Endothelial cell of umbilical vein (primary cell): Measurements from ENCODE around the gene RAB2B. TPM values are rescaled to one million over a fixed set of nuclear protein-coding genes. Genes with fewer than 3 reads are reported as not detected.

Experiments
- BruUV-seq: library from RNA; stranded (reverse); fragments of 400-500 nt; replicated peaks from 2 replicates; lab custom pipeline; 2021; lab: Mats Ljungman, UMichigan
- CTCF ChIA-PET: fragments of 300-600, 350-600 bp; sonication (Branson Sonifier 250); formaldehyde crosslinking; loops from one replicate; lab custom pipeline; 2021; ENCODE audit warnings: antibody characterized with exemption, inconsistent platforms; lab: Charles Lee
- POLR2A ChIA-PET: fragments of 300-600, 350-600 bp; sonication (Branson Sonifier 250); formaldehyde crosslinking; loops from one replicate; lab custom pipeline; 2021; ENCODE audit warnings: antibody characterized with exemption, inconsistent platforms; lab: Charles Lee
- DNase-seq: peaks from one replicate; pipeline ENCODE4 v3.0.0-alpha.2; 2011; ENCODE audit warnings: low read depth, low spot score
- FAIRE-seq: peaks from 2 replicates; lab custom pipeline; 2011; peaks lifted over from hg19 to GRCh38; lab: Jason Lieb, UNC
- H2AFZ ChIP-seq: 2 replicates; pipeline ENCODE4 v1.6.0; 2012; ENCODE audit warnings: low read depth, low read length, control low read depth, inconsistent platforms
- H3K27ac ChIP-seq: 2 replicates; pipeline ENCODE4 v1.5.1; 2011; ENCODE audit warnings: low read depth, mild to moderate bottlenecking, control low read depth, low read length, moderate library complexity; ENCODE audit not compliant: insufficient read depth
- H3K27me3 ChIP-seq, 2 experiments: 2 replicates each; pipeline versions ENCODE4 v1.6.0 to v1.6.1; 2011; ENCODE audit warnings: low read length in 2 of 2, mixed read lengths in 1 of 2; ENCODE audit not compliant: control insufficient read depth in 2 of 2, insufficient read depth in 2 of 2
- H3K36me3 ChIP-seq, 2 experiments: 2 replicates in 1 of 2; 3 replicates in 1 of 2; pipeline ENCODE4 v1.5.1; 2011; ENCODE audit warnings: low read length in 2 of 2, mild to moderate bottlenecking in 1 of 2, moderate library complexity in 1 of 2; ENCODE audit not compliant: control insufficient read depth in 2 of 2, insufficient read depth in 2 of 2; ENCODE audit errors: extremely low read depth in 1 of 2
- H3K4me1 ChIP-seq: 3 replicates; pipeline ENCODE4 v1.5.1; 2011; ENCODE audit warnings: mild to moderate bottlenecking, low read length; ENCODE audit not compliant: control insufficient read depth, insufficient read depth; ENCODE audit errors: extremely low read depth
- H3K4me2 ChIP-seq: 2 replicates; pipeline ENCODE4 v1.6.1; 2011; ENCODE audit warnings: low read length, control low read depth, mixed read lengths; ENCODE audit not compliant: insufficient read depth
- H3K4me3 ChIP-seq, 3 experiments: fragments of 200-600 bp in 1 of 3; sonication (generic), shearing (Covaris generic) in 1 of 3; replicated peaks in 1 of 3; 2 replicates each; pipeline ENCODE4 v1.5.1; 2011 to 2016; ENCODE audit warnings: control low read depth in 3 of 3, low read length in 3 of 3, mild to moderate bottlenecking in 2 of 3, inconsistent platforms in 1 of 3, low read depth in 1 of 3, moderate library complexity in 1 of 3; ENCODE audit not compliant: insufficient read depth in 1 of 3
- H3K79me2 ChIP-seq: 2 replicates; pipeline ENCODE4 v1.6.0; 2012; ENCODE audit warnings: low read length, inconsistent platforms; ENCODE audit not compliant: control insufficient read depth, insufficient read depth
- H3K9ac ChIP-seq: replicated peaks from 2 replicates; pipeline ENCODE3; 2011; ENCODE audit warnings: low read length, control low read depth; ENCODE audit not compliant: insufficient read depth; ENCODE audit errors: extremely low read depth
- H3K9me1 ChIP-seq: replicated peaks from 3 replicates; pipeline ENCODE4 v1.6.0; 2011; ENCODE audit warnings: mild to moderate bottlenecking, low read length; ENCODE audit not compliant: control insufficient read depth, insufficient read depth; ENCODE audit errors: extremely low read depth
- H3K9me3 ChIP-seq: replicated peaks from 2 replicates; pipeline ENCODE4 v1.5.1; 2012; ENCODE audit warnings: low read length, inconsistent platforms; ENCODE audit not compliant: control insufficient read depth, insufficient read depth
- H4K20me1 ChIP-seq: replicated peaks from 2 replicates; pipeline ENCODE3; 2011; ENCODE audit warnings: mild to moderate bottlenecking, low read length; ENCODE audit not compliant: control insufficient read depth, insufficient read depth; ENCODE audit errors: extremely low read depth
- CTCF ChIP-seq, 2 donors: IDR thresholded peaks; 1 replicate in 1 of 2; 2 replicates in 1 of 2; pipeline ENCODE4 v1.5.1; 2011; ENCODE audit warnings: low read length in 2 of 2, mild to moderate bottlenecking in 2 of 2, moderate library complexity in 2 of 2, control low read depth in 1 of 2, inconsistent platforms in 1 of 2, low read depth in 1 of 2; ENCODE audit not compliant: insufficient read depth in 1 of 2; ENCODE audit errors: extremely low read depth in 1 of 2
- EZH2 ChIP-seq: IDR thresholded peaks from 2 replicates; pipeline ENCODE4 v1.6.1; 2012; ENCODE audit warnings: borderline replicate concordance, low read depth, mild to moderate bottlenecking, moderate library complexity, low read length, inconsistent platforms; ENCODE audit not compliant: severe bottlenecking
- FOS ChIP-seq: IDR thresholded peaks from 2 replicates; pipeline ENCODE4 v1.6.1; 2011; ENCODE audit warnings: mild to moderate bottlenecking, low read length, moderate library complexity, borderline replicate concordance; ENCODE audit not compliant: insufficient read depth
- GATA2 ChIP-seq: IDR thresholded peaks from 2 replicates; pipeline ENCODE4 v1.7.0; 2011; ENCODE audit warnings: low read depth, mild to moderate bottlenecking, moderate library complexity, mixed read lengths, low read length; ENCODE audit not compliant: insufficient read length, insufficient read depth
- JUN ChIP-seq: IDR thresholded peaks from 2 replicates; pipeline ENCODE4 v1.6.1; 2011; ENCODE audit warnings: borderline replicate concordance, low read depth; ENCODE audit not compliant: insufficient read length, insufficient read depth
- MYC ChIP-seq: IDR thresholded peaks from one replicate; pipeline ENCODE4 v1.6.1; 2011; ENCODE audit warnings: mild to moderate bottlenecking, low read depth, low read length
- POLR2A ChIP-seq: IDR thresholded peaks from 2 replicates; pipeline ENCODE4 v1.6.1; 2012; ENCODE audit warnings: low read depth, mild to moderate bottlenecking, control low read depth, low read length
- POLR2AphosphoS5 ChIP-seq: IDR thresholded peaks from 2 replicates; pipeline ENCODE4 v1.6.1; 2012; ENCODE audit warnings: low read depth, mild to moderate bottlenecking, control low read depth, low read length, moderate library complexity; ENCODE audit not compliant: insufficient read depth
- dilution Hi-C: fragments of 300-500 bp; cut with MboI; formaldehyde crosslinking; loops from one replicate; pipeline ENCODE4 v1.15.0; 2019; ENCODE audit warnings: low sequenced_read_pairs; ENCODE audit not compliant: extremely low pct_ligation_motif_present
- intact Hi-C: fragments of 100-400 bp; cut with micrococcal nuclease; formaldehyde crosslinking; loops from one replicate; pipeline ENCODE4 v1.10.0; 2022
- polyA plus RNA-seq, 4 experiments: library from polyadenylated mRNA; depleted of rRNA in 3 of 4; stranded (reverse) in 3 of 4; unstranded in 1 of 4; fragments of >200 nt; gene quantifications; 2 replicates each; pipeline versions ENCODE4 v1.2.1 to v1.2.3, GENCODE V29; 2011 to 2012; ENCODE audit warnings: missing spikeins in 1 of 4
- total RNA-seq: library from RNA; stranded (reverse); gene quantifications from 2 replicates; pipeline ENCODE4 v1.2.3, GENCODE V29; 2021
- TF ChIP-seq, protein P1 (sequence below): IDR thresholded peaks from 2 replicates; pipeline ENCODE4 v1.6.1; 2011; ENCODE audit not compliant: insufficient read depth, insufficient read length

The RAB2B gene
- total and polyA plus RNA-seq, 2 donors (not counting 3 experiments of a cell fraction or from before 2014, with no cell fraction given), result 27.9 to 29.1 TPM

- no peak overlapping the region for H3K4me3 ChIP-seq
- no peak for TF ChIP-seq FOS
- TF ChIP-seq POLR2AphosphoS5, result no peak
- no peak for TF ChIP-seq JUN
- TF ChIP-seq, protein P1, sequence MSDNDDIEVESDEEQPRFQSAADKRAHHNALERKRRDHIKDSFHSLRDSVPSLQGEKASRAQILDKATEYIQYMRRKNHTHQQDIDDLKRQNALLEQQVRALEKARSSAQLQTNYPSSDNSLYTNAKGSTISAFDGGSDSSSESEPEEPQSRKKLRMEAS, result no peak
- TF ChIP-seq MYC, result no peak
- no peak for TF ChIP-seq GATA2
- no peak for TF ChIP-seq EZH2
- no peak for TF ChIP-seq CTCF (IDR thresholded peaks at IDR 0.05; ENCODE audit: extremely low read depth in 1 of 2, insufficient read depth in 1 of 2, low read depth in 1 of 2, low read length in 2 of 2)
- TF ChIP-seq POLR2A, result no peak
- no TSS peak for BruUV-seq
- no peaks in the 10 kb centered on the region for H4K20me1 ChIP-seq
- H2AFZ ChIP-seq, result no peak overlapping the region
- DNase-seq (no peak), FAIRE-seq (no peak)
- ChIA-PET POLR2A (no interaction called here), CTCF (interaction anchor here (1.6 kb wide), 1 partner anchor 48 kb away, joined by 3 read pairs; no protein-coding TSS in a partner anchor)
- no peak overlapping the region for H3K27ac ChIP-seq
- H3K4me1 ChIP-seq, result no peaks in the 10 kb centered on the region
- intact Hi-C loops, result loop anchor here (10.0 kb wide), 1 partner anchor 65 kb away; no protein-coding TSS in a partner anchor
- no peaks in the 10 kb centered on the region for H3K9me1 ChIP-seq
- no peak overlapping the region for H3K4me2 ChIP-seq
- H3K79me2 ChIP-seq, result peaks cover 2% of the 10 kb centered on the region
- peaks cover 16 to 27% of the 10 kb centered on the region in 2 experiments for H3K36me3 ChIP-seq
- no peaks in the 10 kb centered on the region for H3K9me3 ChIP-seq
- dilution Hi-C loops, result no loop called here
- no peak overlapping the region for H3K9ac ChIP-seq
- no peaks in the 10 kb centered on the region for H3K27me3 ChIP-seq
These were observed 57.2 kb downstream of the RAB2B start for GRCh38 chr14:21419528-21419927.
